ENCODE data around the gene MAGI3.

MAGI3 gene

GRCh38 chr1:113576271-113576670, 186.0 kb downstream of the MAGI3 start:
- H3K27me3 ChIP-seq (ENCODE audit: insufficient read depth, poor library complexity, severe bottlenecking), result no peaks in the 10 kb centered on the region
- no peak for TF ChIP-seq CTCF (IDR thresholded peaks at IDR 0.05; ENCODE audit: poor library complexity, severe bottlenecking)
- no peaks in the 10 kb centered on the region for H3K4me1 ChIP-seq (ENCODE audit: insufficient read depth, poor library complexity, severe bottlenecking)
- no peak overlapping the region for H3K4me3 ChIP-seq (ENCODE audit: severe bottlenecking)
- DNase-seq (ENCODE audit: low spot score) (no peak), ATAC-seq (ENCODE audit: low read depth) (no peak)
- no peaks in the 10 kb centered on the region for H3K9me3 ChIP-seq (ENCODE audit: severe bottlenecking)
- H3K36me3 ChIP-seq (ENCODE audit: low read depth), result no peaks in the 10 kb centered on the region
- no peak overlapping the region for H3K27ac ChIP-seq (ENCODE audit: poor library complexity, severe bottlenecking)

- Histone ChIP-seq H3K36me3 (ENCODE audit: low read depth) (no peaks in the 10 kb centered on the region), H3K9me3 (ENCODE audit: severe bottlenecking) (no peaks in the 10 kb centered on the region), H3K4me1 (ENCODE audit: insufficient read depth, poor library complexity, severe bottlenecking) (no peaks in the 10 kb centered on the region), H3K4me3 (ENCODE audit: severe bottlenecking) (no peak overlapping the region), H3K27me3 (ENCODE audit: insufficient read depth, poor library complexity, severe bottlenecking) (no peaks in the 10 kb centered on the region), H3K27ac (ENCODE audit: poor library complexity, severe bottlenecking) (no peak overlapping the region)
- DNase-seq (ENCODE audit: low spot score), result no peak
- ATAC-seq (ENCODE audit: low read depth), result no peak
- no peak for TF ChIP-seq CTCF (IDR thresholded peaks at IDR 0.05; ENCODE audit: poor library complexity, severe bottlenecking)
Observed at GRCh38 chr1:113579256-113580018, 189.1 kb downstream of the MAGI3 start.

- Histone ChIP-seq H3K9me3 (ENCODE audit: severe bottlenecking) (no peaks in the 10 kb centered on the region), H3K27me3 (ENCODE audit: insufficient read depth, poor library complexity, severe bottlenecking) (no peaks in the 10 kb centered on the region), H3K4me3 (ENCODE audit: severe bottlenecking) (no peak overlapping the region), H3K27ac (ENCODE audit: poor library complexity, severe bottlenecking) (no peak overlapping the region), H3K4me1 (ENCODE audit: insufficient read depth, poor library complexity, severe bottlenecking) (no peaks in the 10 kb centered on the region), H3K36me3 (ENCODE audit: low read depth) (no peaks in the 10 kb centered on the region)
- DNase-seq (ENCODE audit: low spot score), result no peak
- no peak for ATAC-seq (ENCODE audit: low read depth)
- TF ChIP-seq CTCF (IDR thresholded peaks at IDR 0.05; ENCODE audit: poor library complexity, severe bottlenecking), result no peak
Observed at GRCh38 chr1:113581323-113581722, 191.0 kb downstream of the MAGI3 start.

GRCh38 chr1:113582084-113582483, 191.8 kb downstream of the MAGI3 start:
- no peak for DNase-seq (ENCODE audit: low spot score)
- no peak overlapping the region for H3K4me3 ChIP-seq (ENCODE audit: severe bottlenecking)
- no peaks in the 10 kb centered on the region for H3K27me3 ChIP-seq (ENCODE audit: insufficient read depth, poor library complexity, severe bottlenecking)
- H3K36me3 ChIP-seq (ENCODE audit: low read depth), result no peaks in the 10 kb centered on the region
- no peak for TF ChIP-seq CTCF (IDR thresholded peaks at IDR 0.05; ENCODE audit: poor library complexity, severe bottlenecking)
- no peaks in the 10 kb centered on the region for H3K9me3 ChIP-seq (ENCODE audit: severe bottlenecking)
- no peak overlapping the region for H3K27ac ChIP-seq (ENCODE audit: poor library complexity, severe bottlenecking)
- H3K4me1 ChIP-seq (ENCODE audit: insufficient read depth, poor library complexity, severe bottlenecking), result no peaks in the 10 kb centered on the region
- no peak for ATAC-seq (ENCODE audit: low read depth)

- ATAC-seq (ENCODE audit: low read depth), result no peak
- no peak for DNase-seq (ENCODE audit: low spot score)
- H3K36me3 ChIP-seq (ENCODE audit: low read depth), result no peaks in the 10 kb centered on the region; the same call in 1 of the 2 replicates
- H3K4me3 ChIP-seq (ENCODE audit: severe bottlenecking), result no peak overlapping the region
- no peak for TF ChIP-seq CTCF (IDR thresholded peaks at IDR 0.05; ENCODE audit: poor library complexity, severe bottlenecking)
- no peaks in the 10 kb centered on the region for H3K9me3 ChIP-seq (ENCODE audit: severe bottlenecking)
- H3K27me3 ChIP-seq (ENCODE audit: insufficient read depth, poor library complexity, severe bottlenecking), result no peaks in the 10 kb centered on the region
- no peaks in the 10 kb centered on the region for H3K4me1 ChIP-seq (ENCODE audit: insufficient read depth, poor library complexity, severe bottlenecking)
- H3K27ac ChIP-seq (ENCODE audit: poor library complexity, severe bottlenecking), result no peak overlapping the region
Observed at GRCh38 chr1:113587475-113587874, 197.2 kb downstream of the MAGI3 start.
